Activated naive CD8-positive, alpha-beta T cell (primary cell): ENCODE data around the gene ATXN10.
A peak's percentile ranks its signal among the peaks of the same experiment; 100 is the strongest.
"Not testable (repeated sequence)": the region's sequence is repeated elsewhere in the genome, so short reads cannot be mapped to it uniquely, and the experiment has no call there.

Experiments used
- H3K27ac Mint-ChIP-seq: one replicate; pipeline ENCODE4 v1.8.0; 2021; ENCODE audit warnings: mixed read lengths
- H3K27me3 Mint-ChIP-seq: one replicate; pipeline ENCODE4 v1.8.0; 2021; ENCODE audit warnings: mixed read lengths
- H3K36me3 Mint-ChIP-seq: one replicate; pipeline ENCODE4 v1.8.0; 2021; ENCODE audit warnings: mixed read lengths
- H3K4me1 Mint-ChIP-seq: one replicate; pipeline ENCODE4 v1.8.0; 2021; ENCODE audit warnings: low read depth, mixed read lengths
- H3K4me3 Mint-ChIP-seq: one replicate; pipeline ENCODE4 v1.8.0; 2021; ENCODE audit warnings: mild to moderate bottlenecking, mixed read lengths
- H3K9me3 Mint-ChIP-seq: one replicate; pipeline ENCODE4 v1.8.0; 2021; ENCODE audit warnings: low read depth, mixed read lengths

Gene ATXN10

GRCh38 chr22:45703758-45704157 is 32.1 kb downstream of the ATXN10 start:
- Mint-ChIP-seq H3K9me3 (no peaks in the 10 kb centered on the region), H3K27ac (no peak overlapping the region), H3K4me1 (peaks cover 10% of the 10 kb centered on the region), H3K27me3 (no peaks in the 10 kb centered on the region), H3K4me3 (no peak overlapping the region), H3K36me3 (peaks cover 24% of the 10 kb centered on the region)

GRCh38 chr22:45704648-45705047 is 33.0 kb downstream of the ATXN10 start:
- Mint-ChIP-seq H3K27ac (no peak overlapping the region), H3K4me1 (peaks cover 18% of the 10 kb centered on the region), H3K9me3 (no peaks in the 10 kb centered on the region), H3K27me3 (no peaks in the 10 kb centered on the region), H3K36me3 (peaks cover 29% of the 10 kb centered on the region), H3K4me3 (no peak overlapping the region)

- Mint-ChIP-seq H3K4me3 (no peak overlapping the region), H3K9me3 (no peaks in the 10 kb centered on the region), H3K4me1 (peaks cover 23% of the 10 kb centered on the region), H3K36me3 (peaks cover 32% of the 10 kb centered on the region), H3K27me3 (no peaks in the 10 kb centered on the region), H3K27ac (no peak overlapping the region)
Measured at GRCh38 chr22:45707605-45708004, 36.0 kb downstream of the ATXN10 start.

GRCh38 chr22:45708145-45708544 is 36.5 kb downstream of the ATXN10 start:
- H3K4me3 Mint-ChIP-seq, result no peak overlapping the region
- no peaks in the 10 kb centered on the region for H3K27me3 Mint-ChIP-seq
- no peak overlapping the region for H3K27ac Mint-ChIP-seq
- no peaks in the 10 kb centered on the region for H3K9me3 Mint-ChIP-seq
- peaks cover 26% of the 10 kb centered on the region for H3K36me3 Mint-ChIP-seq
- peaks cover 23% of the 10 kb centered on the region for H3K4me1 Mint-ChIP-seq

- Mint-ChIP-seq H3K36me3 (peaks cover 20% of the 10 kb centered on the region), H3K9me3 (no peaks in the 10 kb centered on the region), H3K27me3 (no peaks in the 10 kb centered on the region), H3K4me3 (no peak overlapping the region), H3K4me1 (peaks cover 23% of the 10 kb centered on the region), H3K27ac (no peak overlapping the region)
Measured at GRCh38 chr22:45709060-45709739, 37.6 kb downstream of the ATXN10 start.

GRCh38 chr22:45709866-45710265 is 38.2 kb downstream of the ATXN10 start:
- H3K9me3 Mint-ChIP-seq, result no peaks in the 10 kb centered on the region
- peaks cover 20% of the 10 kb centered on the region for H3K36me3 Mint-ChIP-seq

GRCh38 chr22:45710469-45710868 is 38.8 kb downstream of the ATXN10 start:
- Mint-ChIP-seq H3K4me3 (no peak overlapping the region), H3K9me3 (no peaks in the 10 kb centered on the region), H3K27ac (no peak overlapping the region), H3K4me1 (peaks cover 26% of the 10 kb centered on the region), H3K27me3 (no peaks in the 10 kb centered on the region), H3K36me3 (peaks cover 24% of the 10 kb centered on the region)

More at GRCh38 chr22:45709866-45710265, 38.2 kb downstream of the ATXN10 start:
- H3K27ac Mint-ChIP-seq, result no peak overlapping the region
- no peak overlapping the region for H3K4me3 Mint-ChIP-seq
- peaks cover 24% of the 10 kb centered on the region for H3K4me1 Mint-ChIP-seq
- H3K27me3 Mint-ChIP-seq, result no peaks in the 10 kb centered on the region

GRCh38 chr22:45714390-45714789 is 42.8 kb downstream of the ATXN10 start:
- peaks cover 14% of the 10 kb centered on the region for H3K4me1 Mint-ChIP-seq
- H3K27me3 Mint-ChIP-seq, H3K27ac Mint-ChIP-seq, H3K9me3 Mint-ChIP-seq, H3K4me3 Mint-ChIP-seq: not testable (repeated sequence)
- H3K36me3 Mint-ChIP-seq, result peaks cover 18% of the 10 kb centered on the region

GRCh38 chr22:45717789-45718188 is 46.2 kb downstream of the ATXN10 start:
- Mint-ChIP-seq H3K4me1 (peaks cover 22% of the 10 kb centered on the region), H3K27me3 (no peaks in the 10 kb centered on the region)

GRCh38 chr22:45718391-45718790 is 46.8 kb downstream of the ATXN10 start:
- H3K9me3 Mint-ChIP-seq, result no peaks in the 10 kb centered on the region
- H3K4me1 Mint-ChIP-seq, result peaks cover 27% of the 10 kb centered on the region
- H3K36me3 Mint-ChIP-seq, result peaks cover 15% of the 10 kb centered on the region
- no peaks in the 10 kb centered on the region for H3K27me3 Mint-ChIP-seq
- no peak overlapping the region for H3K4me3 Mint-ChIP-seq
- H3K27ac Mint-ChIP-seq, result no peak overlapping the region

More at GRCh38 chr22:45717789-45718188, 46.2 kb downstream of the ATXN10 start:
- H3K27ac Mint-ChIP-seq, result no peak overlapping the region
- H3K36me3 Mint-ChIP-seq, result peaks cover 15% of the 10 kb centered on the region
- H3K4me3 Mint-ChIP-seq, result no peak overlapping the region
- no peaks in the 10 kb centered on the region for H3K9me3 Mint-ChIP-seq

- H3K27me3 Mint-ChIP-seq, result no peaks in the 10 kb centered on the region
- H3K9me3 Mint-ChIP-seq, result no peaks in the 10 kb centered on the region
- H3K4me1 Mint-ChIP-seq, result peaks cover 45% of the 10 kb centered on the region
- no peak overlapping the region for H3K4me3 Mint-ChIP-seq
- H3K36me3 Mint-ChIP-seq, result peaks cover 6% of the 10 kb centered on the region
- peak overlapping the region; percentile 38 for H3K27ac Mint-ChIP-seq
Measured at GRCh38 chr22:45720839-45721378, 49.3 kb downstream of the ATXN10 start.

- no peaks in the 10 kb centered on the region for H3K9me3 Mint-ChIP-seq
- H3K27me3 Mint-ChIP-seq, result no peaks in the 10 kb centered on the region
- peaks cover 52% of the 10 kb centered on the region for H3K4me1 Mint-ChIP-seq
- peak overlapping the region; percentile 11 for H3K27ac Mint-ChIP-seq
- H3K4me3 Mint-ChIP-seq, result no peak overlapping the region
- H3K36me3 Mint-ChIP-seq, result peaks cover 6% of the 10 kb centered on the region
Measured at GRCh38 chr22:45722006-45722405, 50.4 kb downstream of the ATXN10 start.

- Mint-ChIP-seq H3K36me3 (peaks cover 3% of the 10 kb centered on the region), H3K4me3 (no peak overlapping the region), H3K27ac (no peak overlapping the region), H3K4me1 (peaks cover 52% of the 10 kb centered on the region), H3K9me3 (no peaks in the 10 kb centered on the region), H3K27me3 (no peaks in the 10 kb centered on the region)
Measured at GRCh38 chr22:45726081-45726480, 54.4 kb downstream of the ATXN10 start.

- Mint-ChIP-seq H3K4me1 (peaks cover 12% of the 10 kb centered on the region), H3K27me3 (no peaks in the 10 kb centered on the region), H3K4me3 (no peak overlapping the region), H3K27ac (no peak overlapping the region), H3K9me3 (no peaks in the 10 kb centered on the region), H3K36me3 (no peaks in the 10 kb centered on the region)
Measured at GRCh38 chr22:45731041-45731797, 59.6 kb downstream of the ATXN10 start.

GRCh38 chr22:45731798-45732495 is 60.3 kb downstream of the ATXN10 start:
- Mint-ChIP-seq H3K27ac (no peak overlapping the region), H3K9me3 (no peaks in the 10 kb centered on the region), H3K36me3 (no peaks in the 10 kb centered on the region), H3K27me3 (no peaks in the 10 kb centered on the region), H3K4me1 (peaks cover 7% of the 10 kb centered on the region), H3K4me3 (no peak overlapping the region)
